HG02970 (cell line): ENCODE results near the gene MACROD2.

Experiments
- ATAC-seq: cut with Tn5 transposase; IDR thresholded peaks from one replicate; pipeline ENCODE4 v1.9.1; 2021; ENCODE audit warnings: mild to moderate bottlenecking, moderate library complexity, moderate number of reproducible peaks; ENCODE audit not compliant: unreplicated experiment, low FRiP score

MACROD2 gene

DNA sequence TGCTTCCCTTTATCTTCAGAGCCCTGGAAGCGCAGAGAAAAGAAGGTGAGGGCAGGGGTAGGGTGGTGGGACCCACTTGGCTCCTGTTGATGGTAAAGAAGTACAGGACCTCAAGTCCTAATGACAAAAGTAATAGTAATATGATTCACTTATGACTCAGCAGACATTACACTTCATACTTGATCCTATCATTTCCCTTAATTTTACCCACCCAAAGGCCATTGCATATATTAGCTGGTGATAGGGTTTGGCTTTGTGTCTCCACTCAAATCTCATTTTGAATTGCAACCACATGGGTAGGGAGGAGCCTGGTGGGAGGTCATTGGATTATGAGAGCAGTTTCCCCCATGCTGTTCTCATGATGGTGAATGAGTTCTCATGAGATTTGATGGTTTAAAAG lies 1697.3 kb downstream of the MACROD2 start:
- ATAC-seq = no peak

DNA sequence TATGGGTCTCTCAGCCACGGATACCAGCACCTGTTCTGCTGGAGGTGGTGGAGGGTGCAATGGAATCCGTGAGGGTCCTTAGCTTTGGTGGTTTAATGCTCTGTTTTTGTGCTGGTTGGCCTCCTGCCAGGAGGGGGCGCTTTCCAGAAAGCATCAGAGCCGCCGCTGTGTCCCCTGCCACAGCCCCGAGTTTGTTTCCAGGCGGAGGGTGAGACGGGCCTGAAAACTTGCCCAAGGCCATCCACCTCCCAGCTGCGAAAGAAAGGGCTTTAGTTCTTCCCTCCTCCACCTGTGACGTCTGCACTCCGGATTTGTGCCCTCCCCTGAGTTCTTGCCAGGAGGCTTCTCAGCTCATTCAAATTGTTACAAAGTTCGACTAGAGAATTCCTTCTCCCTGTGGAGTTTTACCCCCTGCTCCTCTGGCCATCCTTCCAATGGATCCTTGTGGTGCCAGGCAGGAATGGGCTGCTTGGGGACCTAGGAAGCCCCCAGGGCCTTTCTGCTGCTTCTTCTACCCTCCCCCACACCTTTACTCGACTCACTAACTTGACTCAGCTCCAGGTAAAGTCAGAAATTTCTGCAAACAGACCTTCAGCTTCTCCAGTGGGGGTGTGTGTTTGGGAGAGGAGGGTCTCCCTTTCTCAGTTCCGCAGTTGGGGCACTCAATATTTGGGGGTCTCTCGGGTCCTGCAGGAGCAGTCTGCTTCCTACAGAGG lies 1704.3 kb downstream of the MACROD2 start:
- no peak for ATAC-seq

DNA sequence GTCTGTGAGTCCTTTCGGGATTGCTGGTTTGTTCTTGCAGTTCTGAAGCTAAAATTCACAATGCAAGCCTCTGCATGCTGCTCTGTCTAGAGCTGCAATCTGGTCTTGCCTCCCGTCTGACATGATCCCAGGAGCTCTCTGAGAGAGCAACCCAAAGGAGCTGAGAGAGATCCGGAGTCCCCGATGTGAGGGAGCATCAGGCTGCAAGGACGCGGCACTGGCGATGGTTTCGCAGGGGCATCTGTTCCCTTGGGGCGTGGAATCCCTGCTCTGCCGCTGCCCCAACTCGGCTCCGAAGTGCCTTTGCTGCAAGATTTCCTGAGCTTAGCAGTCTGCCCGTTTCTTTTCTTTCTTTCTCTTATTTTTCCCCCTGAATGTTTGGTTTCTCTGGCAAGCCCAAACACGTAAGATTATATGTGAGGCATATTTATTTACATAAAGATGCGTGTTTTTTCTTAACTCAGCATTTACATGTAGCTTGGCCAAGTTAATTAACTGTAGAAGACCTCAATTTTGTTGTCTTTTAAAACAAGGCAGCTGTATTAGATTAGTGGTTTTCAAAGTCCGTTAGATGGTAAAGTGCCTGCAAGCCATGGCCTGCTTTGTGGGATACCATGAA lies 1704.9 kb downstream of the MACROD2 start:
- ATAC-seq = no peak

DNA sequence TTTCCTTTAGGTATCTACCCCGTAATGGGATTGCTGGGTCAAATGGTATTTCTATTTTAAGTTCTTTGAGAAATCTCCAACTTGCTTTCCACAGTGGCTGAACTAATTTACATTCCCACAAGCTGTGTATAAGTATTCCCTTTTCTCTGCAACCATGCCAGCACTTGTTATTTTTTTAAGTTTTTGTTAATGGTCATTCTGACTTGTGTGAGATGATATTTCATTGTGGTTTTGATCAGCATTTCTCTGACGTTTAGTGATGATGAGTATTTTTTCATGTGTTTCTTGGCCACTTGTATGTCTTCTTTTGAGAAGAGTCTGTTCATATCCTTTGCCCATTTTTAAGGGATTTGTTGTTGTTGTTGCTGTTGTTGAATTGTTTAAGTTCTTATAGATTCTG lies 1706.8 kb downstream of the MACROD2 start:
- no peak for ATAC-seq

GRCh38 chr20:15703171-15703911 lies 1708.0 kb downstream of the MACROD2 start:
- no peak for ATAC-seq

DNA sequence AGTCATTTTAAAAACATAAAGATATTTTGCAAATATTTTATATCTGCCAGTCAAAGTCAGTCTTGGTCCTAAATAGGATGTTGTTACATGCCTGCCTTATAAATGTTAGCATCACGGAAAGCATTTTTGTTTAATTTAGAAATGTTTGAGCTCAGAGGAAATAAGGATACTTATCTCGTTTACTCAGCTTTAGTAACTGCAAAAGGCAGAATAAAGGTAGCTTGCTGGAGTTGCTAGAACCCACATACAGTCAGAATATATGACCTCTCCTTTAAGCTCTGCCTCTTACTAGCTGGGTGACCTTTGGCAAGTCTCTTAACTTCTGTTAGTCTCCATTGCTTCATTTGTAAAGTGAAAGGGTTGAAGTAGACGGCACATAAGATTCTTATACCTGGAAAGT lies 1710.7 kb downstream of the MACROD2 start:
- no peak for ATAC-seq

DNA sequence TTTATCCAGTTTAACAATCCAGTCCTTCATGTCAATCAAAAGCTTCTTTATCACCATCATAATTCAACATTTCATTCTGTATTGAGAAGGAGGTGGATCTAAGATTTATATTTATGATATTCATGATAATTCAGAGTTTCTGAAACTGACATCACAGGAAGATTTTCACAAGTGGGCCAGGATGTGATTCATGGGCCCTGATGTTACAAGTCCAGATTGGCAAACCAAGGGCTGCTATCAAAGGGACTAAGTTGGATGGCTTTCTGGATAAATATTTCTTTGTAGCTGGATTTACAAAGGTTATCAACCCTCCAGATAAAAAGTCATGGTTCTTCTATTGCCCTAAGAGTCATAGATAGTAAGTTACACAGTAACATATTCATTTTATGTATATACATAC lies 1711.4 kb downstream of the MACROD2 start:
- ATAC-seq = no peak

GRCh38 chr20:15708984-15709598 lies 1713.8 kb downstream of the MACROD2 start:
- ATAC-seq = no peak

DNA sequence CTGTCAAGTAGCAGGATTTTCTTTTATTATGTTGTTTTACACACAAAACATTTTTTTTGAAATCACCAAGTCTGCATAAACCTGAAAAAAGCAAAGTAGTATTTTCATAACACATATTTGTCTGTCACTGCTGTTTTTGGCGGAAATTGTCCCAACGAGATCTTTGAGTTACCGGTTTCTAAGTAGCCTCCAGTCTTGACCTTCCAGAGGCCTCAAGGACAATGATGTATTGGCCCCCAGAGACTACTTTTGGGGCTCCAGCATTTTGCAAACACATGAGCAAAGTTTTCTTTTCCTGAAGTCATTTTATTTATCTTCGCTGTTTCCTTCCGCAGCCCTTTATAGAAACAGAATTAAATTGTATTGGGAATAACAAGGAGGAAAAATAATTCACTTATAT lies 1715.3 kb downstream of the MACROD2 start:
- no peak for ATAC-seq

GRCh38 chr20:15711177-15711576 lies 1715.9 kb downstream of the MACROD2 start:
- no peak for ATAC-seq

- ATAC-seq = no peak
Measured at GRCh38 chr20:15716256-15716655, 1720.9 kb downstream of the MACROD2 start.

DNA sequence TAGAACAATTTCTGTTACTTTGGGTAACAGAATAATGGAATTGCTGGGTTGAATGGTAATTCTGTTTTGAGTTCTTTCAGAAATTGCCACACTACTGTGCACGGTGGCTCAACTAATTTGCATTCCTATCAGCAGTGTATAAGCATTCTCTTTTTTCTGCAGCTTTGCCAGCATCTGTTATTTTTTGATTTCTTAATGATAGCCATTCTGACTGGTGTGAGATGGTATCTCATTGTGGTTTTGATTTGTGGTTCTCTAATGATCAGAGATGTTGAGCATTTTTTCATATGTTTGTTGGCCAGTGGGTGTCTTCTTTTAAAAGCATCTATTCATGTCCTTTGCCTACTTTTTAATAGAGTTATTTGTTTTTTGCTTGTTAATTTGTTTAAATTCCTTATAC lies 1731.1 kb downstream of the MACROD2 start:
- ATAC-seq = no peak

GRCh38 chr20:15734052-15734451 lies 1738.7 kb downstream of the MACROD2 start:
- no peak for ATAC-seq

DNA sequence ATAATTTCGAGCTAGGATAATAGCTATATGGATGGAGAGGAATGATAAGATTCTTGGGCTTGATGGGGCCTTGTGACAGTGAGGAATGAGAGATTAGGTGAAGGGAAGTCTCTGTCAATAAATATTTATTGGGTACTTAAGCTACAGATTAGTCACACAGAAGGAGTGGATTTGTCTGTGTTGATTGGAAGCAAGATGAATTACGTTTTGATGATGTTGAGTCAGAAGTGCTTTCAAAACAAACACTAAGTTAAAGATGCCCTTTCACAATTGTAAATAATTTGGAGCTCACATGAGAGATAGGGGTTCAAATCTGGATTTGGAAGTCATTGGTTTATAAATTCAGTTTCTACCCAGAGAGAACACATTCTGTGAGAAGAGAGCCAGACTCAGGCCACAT lies 1743.7 kb downstream of the MACROD2 start:
- no peak for ATAC-seq

- ATAC-seq = no peak
Measured at GRCh38 chr20:15740046-15740775, 1744.9 kb downstream of the MACROD2 start.

- ATAC-seq = no peak
Measured at GRCh38 chr20:15742087-15742486, 1746.8 kb downstream of the MACROD2 start.

- no peak for ATAC-seq
Measured at GRCh38 chr20:15742627-15743026, 1747.3 kb downstream of the MACROD2 start.

DNA sequence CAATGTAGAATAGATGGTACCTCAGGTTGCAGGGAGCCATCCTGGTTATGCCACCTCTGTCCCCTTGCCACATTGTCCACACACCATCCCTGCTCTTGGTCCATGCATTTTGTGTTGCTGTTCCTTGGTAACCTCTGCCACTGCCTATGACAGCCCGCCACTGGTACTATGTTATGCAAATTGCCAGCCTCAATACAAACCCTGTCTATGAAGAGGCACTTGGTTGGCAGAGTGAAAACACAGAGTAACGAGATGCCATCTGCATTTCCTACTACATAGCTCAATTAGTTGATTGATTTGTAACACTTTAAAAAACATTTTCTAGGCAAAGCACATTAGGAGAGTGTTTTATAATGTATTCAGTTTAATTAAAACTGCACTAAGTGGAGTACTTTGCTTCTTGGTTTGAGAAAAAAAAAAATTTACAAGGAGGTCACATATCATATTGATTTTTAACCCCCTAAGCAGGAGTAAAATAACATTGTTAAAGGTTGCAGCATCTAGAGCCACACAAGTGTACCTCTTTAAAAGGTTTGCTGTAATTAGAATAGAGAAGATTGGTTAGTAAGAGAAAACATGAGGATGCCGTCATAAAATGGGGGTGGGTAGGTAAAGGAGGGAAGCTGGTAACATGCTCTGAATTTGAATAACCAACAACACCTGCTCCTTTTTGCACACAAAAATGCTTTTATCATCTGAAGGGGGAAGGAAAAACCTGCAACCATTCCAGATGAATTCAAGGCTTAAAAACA lies 1760.9 kb downstream of the MACROD2 start:
- no peak for ATAC-seq

DNA sequence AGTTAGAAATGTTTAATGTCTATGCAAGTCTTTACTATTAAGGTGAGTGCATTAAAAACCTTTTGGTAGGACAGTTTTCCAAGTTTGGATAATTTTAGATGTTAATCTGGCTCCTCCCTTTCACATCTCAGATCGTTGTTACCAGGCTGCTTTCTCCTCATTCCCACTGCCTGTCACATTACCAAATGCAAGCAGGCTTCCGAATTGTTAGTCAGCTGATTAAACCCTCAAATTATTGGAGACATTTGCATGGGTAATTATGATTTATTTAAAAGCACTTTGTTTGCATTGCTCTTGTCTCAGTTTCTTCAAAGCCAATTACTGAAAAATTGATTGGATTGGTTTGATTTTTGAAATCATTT lies 1761.4 kb downstream of the MACROD2 start:
- no peak for ATAC-seq

DNA sequence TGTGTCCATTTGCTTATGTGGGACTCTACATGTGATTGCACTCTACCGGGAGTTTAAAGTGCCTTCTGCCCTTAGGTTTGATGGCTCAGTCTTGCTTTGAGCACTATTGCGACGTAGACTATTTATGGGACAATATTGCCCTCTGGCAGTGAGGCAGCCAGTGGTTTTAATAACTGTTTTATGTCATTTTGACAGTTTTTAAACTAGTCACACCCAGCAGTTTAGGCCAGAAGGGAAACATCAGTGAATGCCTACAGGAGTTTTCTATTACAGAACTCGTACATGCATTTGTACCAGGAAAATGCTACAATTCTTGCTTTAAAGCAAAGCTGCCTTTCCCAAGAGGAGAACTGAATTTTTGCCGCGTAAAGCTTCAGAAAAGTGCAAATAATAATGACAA lies 1764.3 kb downstream of the MACROD2 start:
- ATAC-seq = no peak
